GM18508 (cell line): ENCODE data around the gene CHAF1A.

Source experiments
- ATAC-seq: cut with Tn5 transposase; IDR thresholded peaks from one replicate; pipeline ENCODE4 v1.9.1; 2021; ENCODE audit warnings: moderate number of reproducible peaks; ENCODE audit not compliant: insufficient read depth, unreplicated experiment

CHAF1A gene

DNA sequence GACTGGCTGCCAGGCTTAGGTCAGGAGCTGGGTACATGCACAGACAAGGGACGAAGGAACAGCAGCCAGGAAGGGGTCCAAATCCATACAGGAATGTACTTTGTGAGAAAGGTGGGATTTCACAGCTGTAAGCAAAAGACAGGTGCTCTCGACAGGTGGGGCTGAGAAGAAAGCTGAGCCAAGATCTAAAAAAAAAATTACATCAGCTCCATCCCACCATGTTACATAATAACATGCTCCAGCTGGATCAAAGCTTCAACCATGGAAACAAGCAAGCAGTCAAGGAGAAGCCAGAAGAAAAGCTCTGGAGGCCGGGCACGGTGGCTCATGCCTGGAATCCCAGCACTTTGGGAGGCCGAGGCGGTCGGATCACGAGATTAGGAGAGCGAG lies 47.2 kb downstream of the CHAF1A start:
- ATAC-seq: no peak

DNA sequence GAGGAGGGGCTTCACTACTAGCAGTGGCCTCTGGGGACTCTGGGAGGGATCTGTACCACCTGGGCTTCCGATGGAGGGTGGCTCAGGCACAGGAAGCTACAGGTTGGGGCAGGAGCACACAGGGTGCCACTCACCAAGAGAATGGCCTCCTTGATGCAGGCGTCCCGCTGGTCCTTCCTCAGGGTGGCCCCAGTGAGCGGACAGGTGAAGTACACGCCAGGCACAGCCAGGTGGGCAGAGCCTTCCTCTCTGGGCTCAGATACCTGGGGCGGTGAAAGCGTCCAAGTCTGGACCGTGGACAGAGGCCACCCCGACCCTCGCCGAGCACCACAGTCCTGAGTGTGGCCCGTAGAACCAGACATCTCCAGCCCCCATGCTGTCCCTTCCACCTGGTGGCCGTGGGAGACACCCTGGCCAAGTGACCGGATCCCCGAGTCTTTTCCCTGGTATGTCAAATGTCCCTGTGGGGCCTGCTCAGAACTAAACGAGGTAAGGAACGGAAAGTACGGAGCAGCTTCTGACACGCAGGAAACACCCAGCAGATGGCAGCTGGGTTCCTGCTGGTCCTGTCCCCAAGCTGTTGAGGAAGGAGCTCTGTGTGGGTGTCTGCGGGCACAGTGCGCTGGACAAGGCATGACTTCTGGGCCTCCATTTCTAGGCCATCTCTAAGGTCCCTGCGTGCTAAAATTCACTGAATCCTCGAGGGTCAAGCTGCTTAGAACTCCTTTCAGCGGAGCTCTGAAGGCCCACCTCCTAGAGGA lies 50.0 kb downstream of the CHAF1A start:
- ATAC-seq: no peak

DNA sequence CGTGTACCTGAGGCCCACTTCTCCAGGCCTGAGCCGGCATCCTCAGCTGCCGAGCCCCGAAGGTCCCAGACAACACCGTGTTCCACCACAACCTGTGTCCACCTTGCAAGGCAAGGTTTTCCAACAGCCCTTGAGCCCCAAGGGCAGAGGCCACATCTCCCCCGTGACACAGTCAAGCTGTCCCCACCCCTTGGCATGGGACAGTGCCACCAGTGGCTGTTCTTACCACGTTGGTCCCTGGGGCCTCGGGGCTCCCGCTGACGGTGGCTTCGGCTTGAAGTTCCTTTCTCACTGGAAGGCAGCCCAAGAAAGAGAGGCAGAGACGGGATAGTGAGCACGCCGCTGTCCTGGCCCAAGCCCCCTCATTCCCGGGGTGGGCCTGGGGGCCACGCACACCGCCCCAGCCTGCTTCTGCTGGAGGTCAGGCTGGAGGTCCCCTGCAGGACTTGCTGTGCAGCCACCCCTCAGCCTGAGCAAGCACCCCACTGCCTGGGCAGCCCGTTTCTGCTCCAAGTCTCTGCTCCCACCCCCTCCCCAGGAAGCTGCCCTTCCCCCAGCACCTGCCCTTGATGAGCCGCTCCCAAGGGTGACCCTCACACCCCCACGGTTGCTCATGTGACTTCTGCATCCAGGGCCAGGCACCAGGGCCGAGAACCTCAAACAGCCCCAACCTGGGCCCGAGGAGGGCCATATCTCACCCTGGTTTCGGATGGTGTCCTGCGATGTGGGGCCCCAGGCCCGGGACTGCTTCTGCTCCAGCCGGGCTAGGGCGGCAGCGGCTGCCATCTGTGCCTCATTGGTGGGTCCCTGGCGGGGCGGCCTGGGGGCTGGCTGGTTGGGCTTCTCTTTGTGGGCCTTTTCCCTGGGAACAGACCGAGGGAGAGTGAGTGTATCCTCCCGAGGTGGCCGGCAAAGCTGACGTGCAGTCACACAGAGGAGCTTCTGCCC lies 51.1 kb downstream of the CHAF1A start:
- ATAC-seq: no peak

- ATAC-seq: no peak
Measured at GRCh38 chr19:4454747-4455718, 52.6 kb downstream of the CHAF1A start.

DNA sequence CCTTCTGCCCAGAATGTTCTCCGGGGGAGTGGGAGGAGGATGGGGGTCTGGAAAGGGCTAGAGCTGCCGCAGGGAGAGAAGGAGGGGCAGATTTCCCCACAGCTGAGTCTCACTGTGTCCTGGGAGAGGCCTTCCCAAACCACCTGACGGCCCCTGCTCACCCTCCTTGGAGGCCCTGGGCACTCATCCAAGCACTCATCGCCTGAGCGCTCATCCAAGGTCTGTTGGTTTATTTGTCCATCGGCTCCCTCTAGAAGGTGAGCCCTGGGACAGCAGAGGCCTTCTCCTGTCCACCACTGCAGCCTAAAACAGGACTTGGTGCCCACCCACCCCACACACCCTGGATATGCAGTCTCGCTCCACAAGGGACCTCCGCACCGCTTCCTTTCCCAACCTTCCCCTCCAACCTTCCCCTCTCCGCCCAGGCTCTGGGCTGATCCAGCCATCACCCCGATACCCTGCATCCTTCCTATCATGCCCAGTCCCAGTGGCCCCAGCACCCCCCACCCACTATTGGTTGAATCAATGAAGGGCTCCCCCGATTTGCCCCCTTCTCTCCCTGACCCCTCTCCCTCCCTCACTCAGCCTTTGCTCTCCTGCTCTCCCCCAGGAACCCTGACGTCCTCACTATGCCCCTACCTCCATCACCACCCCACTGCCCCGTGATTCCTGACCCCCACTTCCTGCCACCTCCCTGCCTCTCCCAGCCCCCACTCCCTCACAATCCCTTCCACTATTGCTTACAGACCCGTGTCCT lies 53.5 kb downstream of the CHAF1A start:
- no peak for ATAC-seq

DNA sequence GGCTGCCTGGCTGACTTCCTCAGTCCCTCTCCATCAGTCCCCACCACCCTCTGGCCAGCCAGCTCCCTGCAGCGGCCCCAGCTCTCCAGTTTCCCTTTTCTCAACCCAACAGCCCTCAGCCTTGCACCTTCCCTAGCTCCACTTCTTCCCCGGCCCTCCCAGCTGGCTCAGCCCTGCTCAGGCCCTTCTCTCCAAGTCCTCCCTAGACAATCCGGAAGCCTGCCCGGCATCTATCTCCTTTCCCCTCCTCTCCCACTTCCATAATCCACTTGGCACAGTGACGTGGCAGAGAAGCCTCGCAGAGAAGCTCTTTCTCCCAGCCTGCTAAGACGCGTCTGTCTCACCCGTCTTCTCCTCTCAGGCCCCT lies 54.0 kb downstream of the CHAF1A start:
- ATAC-seq: no peak

DNA sequence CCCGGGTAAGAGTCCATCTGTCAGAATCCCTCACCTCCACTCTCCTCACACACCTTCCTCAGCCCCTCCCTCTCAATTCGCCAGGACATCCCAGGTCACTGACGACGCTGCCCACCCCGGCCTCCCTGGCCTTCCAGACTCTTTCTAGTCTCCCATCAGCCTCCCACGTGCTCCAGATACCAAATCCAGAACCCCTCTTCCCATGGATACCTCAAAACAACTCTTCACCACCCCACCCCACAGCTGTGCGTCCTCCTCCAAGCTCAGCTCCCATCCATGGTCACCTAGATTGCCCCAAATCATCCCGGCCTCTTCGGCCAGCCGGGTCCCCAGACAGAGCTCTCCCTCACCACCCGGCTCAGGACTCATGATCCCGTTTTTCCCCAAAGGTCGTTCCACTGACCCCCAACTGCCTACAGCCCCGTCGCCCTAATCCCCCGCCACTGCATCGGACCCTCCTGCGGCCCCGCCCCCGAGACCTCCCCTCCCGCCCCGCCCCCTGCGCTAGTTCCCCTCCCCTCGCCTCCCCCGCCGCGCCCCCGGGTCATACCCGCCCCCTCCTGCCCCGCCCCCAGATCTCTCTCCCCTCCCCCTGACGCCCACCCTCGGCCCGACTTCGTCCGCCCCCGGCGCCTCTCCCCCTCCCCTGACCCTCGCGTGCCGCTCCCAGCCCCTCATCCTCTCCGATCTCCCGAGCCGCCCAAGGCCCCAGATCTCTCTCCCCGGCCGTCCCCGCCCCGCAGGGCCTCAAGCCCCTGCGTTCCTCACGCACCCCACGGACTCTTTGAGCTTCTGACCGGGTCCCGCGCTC lies 54.6 kb downstream of the CHAF1A start:
- ATAC-seq: no peak

DNA sequence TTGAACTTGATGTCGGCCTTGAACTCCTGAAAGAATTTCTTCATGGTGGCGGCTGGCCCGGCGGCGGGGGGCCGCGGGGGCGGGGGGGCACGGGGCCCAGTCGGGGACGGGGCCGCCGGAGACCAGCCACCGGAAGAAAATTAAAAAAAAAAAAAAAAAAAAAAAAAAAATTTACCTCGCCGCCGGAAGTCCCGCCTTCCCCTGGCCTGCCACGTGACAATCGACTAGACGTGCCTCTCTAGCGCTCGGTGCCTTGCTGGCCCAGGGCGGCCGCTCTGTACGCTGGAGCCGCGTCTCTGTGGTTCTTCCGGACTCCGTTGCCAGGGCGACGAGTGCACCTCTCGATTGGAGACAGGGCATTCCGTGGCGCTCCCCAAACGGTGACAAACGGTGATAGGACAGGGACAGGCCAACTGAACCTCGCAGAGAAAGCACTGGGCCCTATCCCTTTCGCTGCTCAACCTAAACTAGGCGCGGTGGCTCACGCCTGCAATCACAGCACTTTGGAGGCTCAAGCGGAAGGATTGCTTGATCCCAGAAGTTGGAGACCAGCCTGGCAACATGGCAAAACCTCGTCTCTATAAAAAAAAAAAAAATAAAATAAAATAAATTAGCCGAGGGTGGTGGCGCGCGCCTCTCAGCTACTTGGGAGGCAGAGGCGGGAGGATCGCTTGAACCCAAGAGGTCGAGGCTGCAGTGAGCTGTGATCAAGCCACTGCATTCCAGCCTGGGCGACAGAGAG lies 55.4 kb downstream of the CHAF1A start, which contains the start of gene UBXN6:
TSS of gene UBXN6 (minus strand) at position 141 of the 742 bp plus-strand sequence. CDS start at position 44, 97 bp downstream.
- peak; percentile 64 for ATAC-seq

DNA sequence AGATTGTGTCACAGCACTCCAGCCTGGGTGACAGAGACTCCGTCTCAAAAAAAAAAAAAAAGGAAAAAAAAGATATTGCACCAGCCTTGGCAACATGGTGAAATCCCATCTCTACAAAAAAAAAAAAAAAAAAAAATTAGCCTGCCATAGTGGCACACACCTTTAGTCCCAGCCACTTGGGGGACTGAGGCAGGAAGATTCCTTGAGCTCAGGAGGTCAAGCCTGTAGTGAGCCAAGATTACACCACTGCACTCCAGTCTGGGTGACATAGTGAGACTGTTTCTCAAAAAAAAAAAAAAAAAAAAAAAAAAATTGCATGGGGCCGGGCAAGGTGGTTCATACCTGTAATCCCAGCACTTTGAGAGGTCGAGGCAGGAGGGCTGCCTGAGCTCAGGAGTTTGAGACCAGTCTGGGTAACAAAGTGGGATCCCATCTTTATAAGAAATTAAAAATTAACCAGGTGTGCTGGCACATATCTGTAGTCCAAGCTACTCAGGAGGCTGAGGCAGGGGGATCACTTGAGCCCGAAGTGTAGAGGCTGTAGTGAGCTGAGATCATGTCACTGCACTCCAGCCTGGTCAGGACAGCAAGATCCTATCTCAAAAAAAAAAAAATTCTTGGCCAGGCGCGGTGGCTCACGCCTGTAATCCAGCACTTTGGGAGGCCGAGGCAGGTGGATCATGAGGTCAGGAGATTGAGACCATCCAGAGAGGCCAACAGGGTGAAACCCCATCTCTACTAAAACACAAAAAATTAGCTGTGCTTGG lies 62.6 kb downstream of the CHAF1A start:
- ATAC-seq: no peak

- ATAC-seq: no peak
Measured at GRCh38 chr19:4467835-4468234, 65.4 kb downstream of the CHAF1A start.

- ATAC-seq: peak; percentile 77
Measured at GRCh38 chr19:4471403-4472173, 69.1 kb downstream of the CHAF1A start.

DNA sequence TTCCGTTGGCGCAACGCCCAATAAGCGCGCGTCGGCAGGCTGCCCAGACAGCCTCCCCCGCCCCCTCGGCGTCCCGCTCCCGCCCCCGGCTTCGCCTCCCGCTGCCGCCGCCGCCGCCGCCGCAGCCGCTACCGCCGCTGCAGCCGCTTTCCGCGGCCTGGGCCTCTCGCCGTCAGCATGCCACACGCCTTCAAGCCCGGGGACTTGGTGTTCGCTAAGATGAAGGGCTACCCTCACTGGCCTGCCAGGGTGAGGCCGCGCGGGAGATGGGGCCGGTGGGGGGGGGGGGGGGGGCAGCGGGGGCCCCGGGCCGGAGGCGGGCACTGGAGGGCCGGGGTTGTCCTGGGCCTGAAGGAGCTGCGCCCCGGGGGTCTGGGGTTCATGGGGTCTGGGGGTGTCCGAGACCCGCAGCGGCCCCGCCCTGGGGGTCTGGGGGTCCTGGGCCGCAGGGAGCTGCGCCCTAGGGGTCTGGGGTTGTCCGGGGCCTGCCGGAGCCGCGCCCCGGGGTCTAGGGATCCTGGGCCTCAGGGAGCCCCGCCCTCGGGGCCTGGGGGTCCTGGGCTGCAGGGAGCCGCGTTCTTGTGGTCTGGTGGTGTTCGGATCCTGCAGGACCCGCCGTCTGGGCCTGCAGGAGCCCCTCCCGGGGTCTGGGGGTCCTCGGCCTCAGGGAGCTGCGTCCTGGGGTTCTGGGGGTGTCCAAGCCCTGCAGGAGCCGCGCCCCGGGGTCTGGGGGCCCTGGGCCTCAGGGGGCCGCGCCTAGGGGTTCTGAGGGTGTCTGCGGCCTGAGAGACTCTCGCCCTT lies 69.9 kb downstream of the CHAF1A start, which contains the start of gene HDGFL2:
TSS of gene HDGFL2 (plus strand) at position 124 of the 801 bp plus-strand sequence. CDS start at position 178, 54 bp downstream.
- ATAC-seq: no peak

DNA sequence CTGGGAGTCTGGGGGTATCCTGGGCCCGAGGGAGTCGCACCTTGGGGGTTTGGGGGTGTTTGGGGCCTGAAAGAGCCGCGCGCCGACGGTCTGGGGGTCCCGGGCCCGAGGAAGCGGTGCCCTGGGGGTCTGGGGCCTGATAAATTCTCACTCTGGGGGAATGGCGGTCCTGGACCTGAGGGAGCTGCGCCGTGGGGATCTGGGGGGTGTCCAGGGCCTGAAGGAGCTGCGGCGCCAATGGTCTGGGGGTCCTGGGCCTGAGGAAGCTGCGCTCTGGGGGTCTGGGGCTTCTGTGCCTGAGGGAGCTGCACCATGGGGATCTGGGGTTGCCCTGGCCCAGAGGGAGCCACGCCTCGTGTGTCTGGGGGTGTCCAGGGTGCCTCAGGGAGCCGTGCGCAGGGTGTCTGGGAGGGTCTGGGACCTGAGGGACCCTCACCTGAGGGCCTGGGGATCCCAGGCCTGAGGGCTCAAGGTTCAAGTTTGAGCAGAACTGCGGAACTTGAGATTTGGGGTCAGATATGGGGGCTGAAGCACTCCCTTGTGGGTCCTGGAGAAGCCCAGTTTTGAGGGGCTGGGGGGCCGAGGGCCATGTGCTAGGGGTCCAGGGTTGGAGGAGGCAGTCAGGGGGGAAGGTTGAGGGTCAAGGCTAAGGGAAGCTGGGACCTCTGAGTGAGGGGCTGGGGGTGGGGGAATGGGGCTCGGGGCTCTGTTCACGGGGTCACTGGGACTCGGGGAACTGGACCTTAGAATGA lies 70.7 kb downstream of the CHAF1A start:
- ATAC-seq: no peak

GRCh38 chr19:4473763-4474513 lies 71.5 kb downstream of the CHAF1A start:
- no peak for ATAC-seq
